GM12892 (cell line): ENCODE measurements around the gene MMP10.

Experiments used
- DNase-seq: peaks from one replicate; pipeline ENCODE4 v3.0.0; 2011; ENCODE audit not compliant: insufficient read length
- FAIRE-seq: peaks from 2 replicates; lab custom pipeline; 2011; peaks lifted over from hg19 to GRCh38; lab: Jason Lieb, UNC
- POLR2A ChIP-seq: IDR thresholded peaks from 2 replicates; pipeline ENCODE4 v1.6.1; 2011; ENCODE audit warnings: low read depth, low read length, control low read depth
- POLR2AphosphoS5 ChIP-seq: IDR thresholded peaks from 2 replicates; pipeline ENCODE4 v1.6.1; 2011; ENCODE audit warnings: low read depth, low read length, control low read depth
- TAF1 ChIP-seq: IDR thresholded peaks from 2 replicates; pipeline ENCODE4 v1.6.1; 2011; ENCODE audit warnings: low read depth, mild to moderate bottlenecking, control low read depth, low read length, borderline replicate concordance

The MMP10 gene

DNA sequence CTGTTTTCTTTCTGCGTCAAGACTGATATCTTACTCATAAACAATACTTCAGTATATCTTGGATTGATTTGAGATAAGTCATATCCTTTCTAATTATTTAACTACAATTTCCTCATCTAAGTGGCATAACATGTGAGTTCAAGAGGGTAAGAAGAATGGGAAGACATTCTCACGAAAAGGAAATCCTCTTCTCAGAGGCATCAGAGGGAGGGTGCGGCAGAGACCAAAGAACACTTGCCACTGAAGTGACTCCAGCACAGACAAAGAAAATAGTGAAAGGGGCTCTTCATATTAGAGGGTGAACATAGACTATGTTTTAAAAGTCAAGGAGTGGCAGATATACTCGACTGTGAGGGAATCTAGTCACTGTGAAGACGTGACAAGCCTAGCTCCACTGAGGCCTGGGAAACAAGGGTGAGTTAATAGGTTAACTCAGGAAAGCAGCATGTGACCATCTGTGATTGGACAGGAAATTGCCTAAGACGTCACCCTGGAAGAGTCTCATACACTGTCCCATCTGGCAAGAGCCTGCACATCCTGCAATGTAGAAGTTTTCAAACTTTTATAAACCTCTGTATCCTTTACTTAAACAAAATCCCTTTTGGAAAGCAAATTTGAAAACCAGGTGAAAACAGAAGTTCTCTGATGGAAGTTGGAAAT, 19.4 kb upstream of the MMP10 start:
- FAIRE-seq, result no peak
- DNase-seq, result no peak

GRCh38 chr11:102798012-102798746, 17.8 kb upstream of the MMP10 start, which contains the start of gene MMP1:
MMP1 (minus strand) TSS chr11:102798160; CDS start chr11:102798092, 68 bp downstream.
- FAIRE-seq, result no peak
- no peak for DNase-seq
- TF ChIP-seq TAF1, result no peak
- TF ChIP-seq POLR2AphosphoS5, result no peak
- TF ChIP-seq POLR2A, result no peak

More for the DNA sequence above, 19.4 kb upstream of the MMP10 start:
- TF ChIP-seq POLR2A (no peak), TAF1 (no peak), POLR2AphosphoS5 (no peak)

DNA sequence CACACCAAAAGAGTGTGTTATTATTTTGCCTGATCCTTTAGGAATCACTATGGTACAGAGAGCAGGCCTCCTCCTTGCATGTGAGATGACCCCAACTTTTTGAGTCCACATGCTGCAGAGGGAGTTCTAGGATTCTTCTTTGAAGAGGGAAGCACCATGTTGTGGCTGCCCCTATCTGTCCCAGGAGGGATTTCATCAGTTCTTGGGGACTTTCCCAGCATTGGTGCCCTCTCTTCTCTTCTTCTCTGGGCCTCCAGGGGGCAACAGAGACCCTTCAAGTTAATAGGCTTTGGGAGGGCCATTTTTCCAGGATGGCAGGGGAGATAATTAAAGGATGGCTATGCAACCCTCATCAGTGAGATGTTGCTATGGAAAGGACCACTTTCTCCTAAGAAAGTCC, 14.0 kb upstream of the MMP10 start:
- no peak for DNase-seq
- FAIRE-seq, result peak; percentile 54

DNA sequence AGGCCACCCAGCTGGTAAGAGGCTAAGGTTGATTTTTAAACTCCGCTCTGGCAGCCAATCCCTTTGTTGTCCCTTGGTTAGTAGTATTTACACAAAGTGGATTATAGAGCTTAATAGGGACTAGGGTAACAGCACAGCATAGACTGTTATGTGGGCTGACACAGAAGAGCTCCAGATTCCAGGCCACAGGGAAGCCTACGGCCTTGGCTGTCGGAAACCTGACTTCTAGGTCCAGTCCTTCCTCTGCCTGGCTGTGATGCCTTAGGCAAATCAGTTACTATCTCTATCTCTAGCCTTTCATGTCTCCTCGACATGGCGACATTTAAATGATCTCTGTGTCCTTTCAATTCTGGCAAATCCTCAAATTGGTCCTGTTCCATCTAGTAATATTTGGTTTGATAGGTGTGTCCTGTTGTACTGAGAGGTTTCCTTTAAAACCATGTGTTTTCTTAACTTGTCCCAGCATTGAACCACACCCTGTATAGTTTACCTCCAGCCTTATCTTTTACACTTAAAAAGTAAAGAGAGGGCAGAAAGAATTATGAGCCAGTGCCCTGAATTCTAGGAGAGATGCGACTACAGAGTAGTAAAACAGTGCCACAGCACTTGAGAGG, 13.4 kb upstream of the MMP10 start:
- no peak for FAIRE-seq
- TF ChIP-seq TAF1 (no peak), POLR2AphosphoS5 (no peak), POLR2A (no peak)
- DNase-seq, result no peak

More for the DNA sequence above, 14.0 kb upstream of the MMP10 start:
- no peak for TF ChIP-seq POLR2AphosphoS5
- no peak for TF ChIP-seq TAF1
- no peak for TF ChIP-seq POLR2A

GRCh38 chr11:102792604-102793003, 12.2 kb upstream of the MMP10 start:
- no peak for DNase-seq
- no peak for FAIRE-seq
- TF ChIP-seq POLR2AphosphoS5 (no peak), POLR2A (no peak)

DNA sequence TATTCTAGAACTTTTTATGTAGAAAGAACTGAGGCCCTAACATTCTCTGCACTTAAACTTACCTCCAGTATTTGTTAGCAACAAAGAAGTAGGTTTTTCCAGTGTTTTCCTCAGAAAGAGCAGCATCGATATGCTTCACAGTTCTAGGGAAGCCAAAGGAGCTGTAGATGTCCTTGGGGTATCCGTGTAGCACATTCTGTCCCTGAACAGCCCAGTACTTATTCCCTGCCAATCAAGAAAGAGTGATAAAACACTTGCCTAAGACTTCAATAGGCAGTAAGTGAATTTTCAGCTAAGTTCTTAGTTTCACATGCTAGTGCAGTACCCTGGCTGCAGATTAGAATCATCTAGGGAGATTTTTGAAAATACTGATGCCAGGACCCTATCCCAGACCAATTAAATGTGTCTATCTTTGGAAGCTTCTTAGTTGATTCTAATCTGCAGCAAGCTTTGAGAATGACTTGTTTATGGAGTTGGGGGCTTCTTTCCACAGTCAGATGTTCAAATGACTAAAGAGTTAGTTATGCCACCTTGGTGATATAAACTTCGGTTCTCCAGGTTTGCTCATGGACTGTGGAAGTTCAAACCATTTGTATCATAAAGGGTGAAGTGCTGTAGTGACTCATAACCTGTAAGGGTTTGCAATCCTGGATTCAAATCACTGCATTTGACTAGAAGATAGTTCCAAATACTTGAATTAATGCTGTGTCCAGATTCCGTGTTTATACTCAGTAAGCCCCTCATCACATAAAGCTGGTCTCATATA, 11.0 kb upstream of the MMP10 start:
- no peak for TF ChIP-seq POLR2AphosphoS5
- no peak for TF ChIP-seq POLR2A
- TF ChIP-seq TAF1, result no peak
- DNase-seq, result no peak
- FAIRE-seq, result no peak

DNA sequence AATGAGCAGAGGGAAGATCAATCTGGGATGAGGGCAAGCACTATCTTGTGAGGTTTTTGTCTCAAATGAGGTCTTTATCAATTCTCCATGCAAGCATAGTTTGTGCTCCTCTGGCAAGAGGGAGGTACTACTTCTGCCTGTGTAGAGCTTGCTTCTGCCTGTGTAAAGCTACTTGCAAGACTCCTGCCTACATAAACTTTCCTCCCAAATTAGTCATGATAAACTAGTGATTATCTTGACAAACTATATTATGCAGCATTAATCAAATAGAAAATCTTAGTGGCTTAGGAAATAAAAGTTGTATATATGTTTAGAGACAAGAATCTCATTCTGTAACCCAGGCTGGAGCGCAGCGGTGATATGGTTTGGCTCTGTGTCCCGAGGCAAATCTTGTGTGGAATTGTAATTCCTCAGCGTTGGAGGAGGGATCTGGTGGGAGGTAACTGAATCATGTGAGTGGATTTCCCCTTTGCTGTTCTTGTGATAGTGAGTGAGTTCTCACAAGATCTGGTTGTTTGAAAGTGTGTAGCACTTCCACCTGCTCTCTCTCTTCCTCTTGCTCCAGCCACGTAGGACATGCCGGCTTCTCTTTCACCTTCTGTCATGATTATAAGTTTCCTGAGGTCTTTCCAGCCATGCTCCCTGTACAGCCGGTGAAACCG, 8.0 kb upstream of the MMP10 start:
- DNase-seq (no peak), FAIRE-seq (no peak)
- TF ChIP-seq POLR2AphosphoS5 (no peak), POLR2A (no peak), TAF1 (no peak)

DNA sequence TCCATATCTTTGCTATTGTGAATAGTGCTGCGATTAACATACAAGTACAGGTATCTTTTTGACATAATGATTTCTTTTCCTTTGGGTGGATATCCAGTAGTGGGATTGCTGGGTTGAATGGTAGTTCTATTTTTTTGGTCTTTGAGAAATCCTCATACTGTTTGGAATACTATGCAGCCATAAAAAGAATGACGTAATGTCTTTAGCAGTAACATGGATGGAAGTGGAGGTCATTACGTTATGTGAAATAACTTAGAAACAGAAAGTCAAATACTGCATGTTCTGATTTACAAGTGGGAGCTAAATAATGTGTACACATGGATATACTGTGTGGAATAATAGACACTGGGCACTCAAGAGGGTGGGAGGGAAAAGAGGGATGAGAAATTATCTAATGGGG, 4.0 kb upstream of the MMP10 start:
- FAIRE-seq (no peak), DNase-seq (no peak)
- no peak for TF ChIP-seq TAF1
- TF ChIP-seq POLR2AphosphoS5, result no peak
- no peak for TF ChIP-seq POLR2A

GRCh38 chr11:102783720-102784119, 3.3 kb upstream of the MMP10 start:
- DNase-seq (no peak), FAIRE-seq (peak; percentile 33)
- TF ChIP-seq TAF1 (no peak), POLR2AphosphoS5 (no peak), POLR2A (no peak)

DNA sequence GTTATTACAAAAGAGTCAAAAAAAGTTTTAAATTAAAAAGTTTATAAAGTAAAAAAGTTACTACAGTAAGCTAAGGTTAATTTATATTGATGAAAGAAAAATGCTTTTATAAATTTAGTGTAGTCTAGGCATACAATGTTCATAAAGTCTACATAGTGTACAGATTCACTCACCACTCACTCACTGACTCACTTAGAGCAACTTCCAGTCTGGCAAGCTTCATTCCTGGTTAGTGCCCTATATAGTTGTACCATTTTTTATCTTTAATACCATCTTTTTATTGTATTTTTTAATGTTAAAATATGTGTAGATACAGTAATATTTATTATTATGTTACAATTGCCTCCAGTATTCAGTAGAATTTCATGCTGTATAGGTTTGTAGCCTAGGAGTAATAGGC, 2.6 kb upstream of the MMP10 start:
- no peak for FAIRE-seq
- no peak for TF ChIP-seq POLR2A
- no peak for TF ChIP-seq POLR2AphosphoS5
- no peak for TF ChIP-seq TAF1
- no peak for DNase-seq

GRCh38 chr11:102781676-102782075, 1.2 kb upstream of the MMP10 start:
- TF ChIP-seq POLR2A (no peak), TAF1 (no peak), POLR2AphosphoS5 (no peak)
- peak; percentile 51 for FAIRE-seq
- no peak for DNase-seq

DNA sequence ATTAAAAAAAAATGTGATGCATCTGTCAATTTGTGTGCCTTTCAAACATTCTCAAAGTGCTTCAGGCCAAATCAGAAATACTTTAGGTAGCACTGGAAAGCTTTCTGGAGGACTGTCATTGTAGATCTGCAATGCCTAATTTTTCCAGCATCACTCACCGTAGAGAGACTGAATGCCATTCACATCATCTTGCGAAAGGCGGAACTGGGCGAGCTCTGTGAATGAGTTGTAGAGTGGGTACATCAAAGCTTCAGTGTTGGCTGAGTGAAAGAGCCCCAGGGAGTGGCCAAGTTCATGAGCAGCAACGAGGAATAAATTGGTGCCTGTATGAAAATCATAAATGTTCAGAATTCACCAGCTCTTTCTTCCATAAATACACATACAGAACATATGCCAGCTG, 4.0 kb downstream of the MMP10 start:
- DNase-seq (no peak), FAIRE-seq (no peak)
- TF ChIP-seq TAF1 (no peak), POLR2AphosphoS5 (no peak), POLR2A (no peak)

GRCh38 chr11:102773386-102773785, 7.0 kb downstream of the MMP10 start:
- no peak for FAIRE-seq
- DNase-seq, result no peak
- TF ChIP-seq POLR2A (no peak), POLR2AphosphoS5 (no peak), TAF1 (no peak)
